ENCODE data around the gene EMCN. TPM values are rescaled to one million over a fixed set of nuclear protein-coding genes. Genes with fewer than 3 reads are reported as not detected.

The EMCN gene
- total RNA-seq, 1 experiment from 2014 or later = not detected

- Histone ChIP-seq H3K79me2 (ENCODE audit: insufficient read depth, low read length) (no peaks in the 10 kb centered on the region), H2AFZ (ENCODE audit: low read length) (no peak overlapping the region), H3K79me1 (ENCODE audit: insufficient read depth, low read depth, low read length, poor library complexity, severe bottlenecking) (no peaks in the 10 kb centered on the region), H2BK5ac (ENCODE audit: insufficient read length, low read length) (no peak overlapping the region), H3K9me3 (ENCODE audit: control insufficient read depth, low read depth, low read length) (no peaks in the 10 kb centered on the region), H2BK20ac (ENCODE audit: low read depth, low read length, poor library complexity, severe bottlenecking) (no peak overlapping the region), H2AK5ac (ENCODE audit: insufficient read length, low read length) (no peak overlapping the region), H2BK15ac (ENCODE audit: low read depth, low read length) (no peak overlapping the region), H3K9ac (ENCODE audit: extremely low read depth, insufficient read length, low read length) (no peak overlapping the region), H3T11ph (ENCODE audit: low read length) (no peak overlapping the region), H2BK120ac (ENCODE audit: low read depth, low read length, poor library complexity, severe bottlenecking) (no peak overlapping the region), H3K27me3 (ENCODE audit: insufficient read depth, low read length) (no peaks in the 10 kb centered on the region), H4K5ac (ENCODE audit: insufficient read length, low read depth, low read length) (no peak overlapping the region), H3K23me2 (ENCODE audit: insufficient read length, low read depth, low read length, poor library complexity, severe bottlenecking) (no peaks in the 10 kb centered on the region), H3K4me1 (ENCODE audit: insufficient read depth, low read length) (no peaks in the 10 kb centered on the region), H3K27ac (ENCODE audit: insufficient read length, low read depth, low read length) (no peak overlapping the region), H3K56ac (ENCODE audit: insufficient read length, low read depth, low read length) (no peak overlapping the region), H3K14ac (ENCODE audit: insufficient read depth, low read length) (no peak overlapping the region), H3K18ac (ENCODE audit: insufficient read length, low read depth, low read length) (no peak overlapping the region), H3K4me2 (ENCODE audit: insufficient read depth, insufficient read length, low read length) (no peak overlapping the region), H3K4ac (ENCODE audit: low read depth, low read length) (no peak overlapping the region), H3K23ac (ENCODE audit: insufficient read length, low read depth, low read length) (no peak overlapping the region), H4K91ac (ENCODE audit: insufficient read length, low read depth, low read length) (no peak overlapping the region), H4K20me1 (ENCODE audit: control insufficient read depth, insufficient read depth, insufficient read length) (no peaks in the 10 kb centered on the region), H4K8ac (replicated peaks; ENCODE audit: insufficient read length, low read depth, low read length) (no peak overlapping the region), H2BK12ac (ENCODE audit: insufficient read length, low read depth, low read length) (no peak overlapping the region)
- Mint-ChIP-seq H3K27ac (no peak overlapping the region), H3K27me3 (ENCODE audit: low read depth) (no peaks in the 10 kb centered on the region), H3K4me3 (no peak overlapping the region), H3K4me1 (no peaks in the 10 kb centered on the region), H3K36me3 (ENCODE audit: insufficient read depth in 1 of 3, low read depth in 3 of 3) (peaks cover 0 to 8% (median 0%) of the 10 kb centered on the region in 3 experiments; a peak in 1 of 7 replicates), H3K9me3 (no peaks in the 10 kb centered on the region)
- DNase-seq = no peak
- no peak for TF ChIP-seq CTCF (conservative IDR thresholded peaks at IDR 0.05)
Observed at GRCh38 chr4:100493756-100494155, 24.1 kb downstream of the EMCN start.

All from H9 (cell line).